ENCODE measurements around the gene AADACL3.

DNA sequence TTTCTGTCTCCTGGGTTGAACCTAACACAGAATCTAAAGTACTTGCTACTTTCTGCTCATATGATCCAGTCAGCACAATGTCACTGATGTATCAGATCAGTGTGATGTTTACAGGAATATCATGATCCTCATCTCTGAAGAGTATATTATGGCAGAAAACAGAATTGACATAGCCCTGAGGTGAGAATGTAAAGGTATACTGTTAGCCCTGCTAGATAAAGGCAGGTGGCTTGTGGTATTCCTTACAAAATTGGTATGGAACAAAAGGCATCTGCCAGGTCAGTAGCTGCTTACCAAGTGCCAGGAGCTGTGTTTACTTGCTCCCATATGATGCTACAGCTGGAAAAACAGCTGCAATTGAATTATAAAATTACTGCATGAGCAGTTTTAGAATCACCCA lies 41.6 kb upstream of the AADACL3 start:
- TF ChIP-seq CTCF (IDR thresholded peaks at IDR 0.05 in 2 of 3, conservative IDR thresholded peaks at IDR 0.05 in 1 of 3; ENCODE audit: insufficient read depth in 2 of 3, low read depth in 1 of 3, low read length in 3 of 3) (no peak), HNRNPL (IDR thresholded peaks at IDR 0.05; ENCODE audit: low read depth, low read length) (no peak), ZFPM2 (CRISPR knock-in tag; IDR thresholded peaks at IDR 0.05) (no peak), GATA2 (CRISPR knock-in tag; IDR thresholded peaks at IDR 0.05) (no peak)
